LNCAP (cell line): ENCODE measurements around the gene BYSL.

Experiments
- TF ChIP-seq, protein P1 (sequence below): fragments of 450-650 bp; IDR thresholded peaks from 2 replicates; pipeline ENCODE4 v1.5.1; 2017; ENCODE audit warnings: mild to moderate bottlenecking

The BYSL gene

GRCh38 chr6:41966214-41966920, 45.1 kb downstream of the BYSL start:
- TF ChIP-seq, protein P1, sequence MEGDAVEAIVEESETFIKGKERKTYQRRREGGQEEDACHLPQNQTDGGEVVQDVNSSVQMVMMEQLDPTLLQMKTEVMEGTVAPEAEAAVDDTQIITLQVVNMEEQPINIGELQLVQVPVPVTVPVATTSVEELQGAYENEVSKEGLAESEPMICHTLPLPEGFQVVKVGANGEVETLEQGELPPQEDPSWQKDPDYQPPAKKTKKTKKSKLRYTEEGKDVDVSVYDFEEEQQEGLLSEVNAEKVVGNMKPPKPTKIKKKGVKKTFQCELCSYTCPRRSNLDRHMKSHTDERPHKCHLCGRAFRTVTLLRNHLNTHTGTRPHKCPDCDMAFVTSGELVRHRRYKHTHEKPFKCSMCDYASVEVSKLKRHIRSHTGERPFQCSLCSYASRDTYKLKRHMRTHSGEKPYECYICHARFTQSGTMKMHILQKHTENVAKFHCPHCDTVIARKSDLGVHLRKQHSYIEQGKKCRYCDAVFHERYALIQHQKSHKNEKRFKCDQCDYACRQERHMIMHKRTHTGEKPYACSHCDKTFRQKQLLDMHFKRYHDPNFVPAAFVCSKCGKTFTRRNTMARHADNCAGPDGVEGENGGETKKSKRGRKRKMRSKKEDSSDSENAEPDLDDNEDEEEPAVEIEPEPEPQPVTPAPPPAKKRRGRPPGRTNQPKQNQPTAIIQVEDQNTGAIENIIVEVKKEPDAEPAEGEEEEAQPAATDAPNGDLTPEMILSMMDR = no peak

GRCh38 chr6:41966961-41967311, 45.6 kb downstream of the BYSL start:
- TF ChIP-seq, protein P1 = no peak

DNA sequence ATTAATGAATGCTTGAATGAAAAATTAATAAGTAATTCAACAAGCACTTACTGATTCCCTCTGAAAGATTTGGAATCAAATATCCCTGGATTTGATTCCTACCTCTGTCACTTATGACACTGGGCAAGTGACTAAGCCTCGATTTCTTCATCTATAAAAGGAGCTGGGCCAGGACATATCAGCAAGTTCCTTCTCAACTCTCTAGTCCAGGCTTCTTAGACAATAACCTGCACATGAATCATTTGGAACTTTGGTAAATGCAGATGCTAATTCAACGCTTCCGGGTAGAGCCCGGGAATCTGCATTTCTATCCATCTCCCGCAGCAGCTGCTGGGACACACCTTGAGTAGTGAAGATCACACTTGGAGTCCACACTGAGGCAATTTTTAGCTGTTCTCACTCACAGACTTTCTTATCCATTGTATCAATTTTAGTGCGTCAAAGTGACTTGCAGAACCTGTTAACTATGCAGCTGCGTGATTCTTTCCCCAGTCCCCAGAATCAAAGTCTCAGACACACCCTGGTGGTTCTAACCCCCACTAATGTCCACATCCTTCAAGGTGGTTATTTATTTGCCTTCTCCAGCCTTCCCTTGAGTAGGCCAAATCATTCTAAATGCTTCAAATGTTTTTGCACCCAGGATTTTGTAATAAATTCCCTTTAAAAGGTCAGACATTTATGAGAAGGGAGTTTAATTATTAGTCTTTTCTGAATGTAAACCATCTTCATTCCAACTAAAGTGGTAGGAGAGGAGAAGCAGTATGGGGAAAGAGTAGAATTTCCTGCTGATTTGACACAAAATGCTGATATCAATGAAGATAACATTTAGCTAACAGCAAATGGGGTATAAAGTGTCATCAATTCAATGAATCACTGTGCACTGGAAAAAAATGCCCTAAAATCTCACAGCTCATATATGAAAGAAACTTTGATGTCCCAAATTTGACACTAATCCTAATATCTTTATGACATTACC, 46.3 kb downstream of the BYSL start:
- TF ChIP-seq, protein P1 = no peak

- TF ChIP-seq, protein P1 = no peak
Measured at GRCh38 chr6:41970436-41970846, 49.1 kb downstream of the BYSL start.

GRCh38 chr6:41972826-41973225, 51.5 kb downstream of the BYSL start:
- TF ChIP-seq, protein P1 = no peak

- TF ChIP-seq, protein P1 = no peak
Measured at GRCh38 chr6:41974281-41974825, 53.1 kb downstream of the BYSL start.

- TF ChIP-seq, protein P1 = no peak
Measured at GRCh38 chr6:41975276-41975675, 54.0 kb downstream of the BYSL start.
